GM18861 (cell line): ENCODE measurements around the gene ANO1.
"Not testable (repeated sequence)": the region's sequence is repeated elsewhere in the genome, so short reads cannot be mapped to it uniquely, and the experiment has no call there.

ENCODE experiments used
- ATAC-seq: cut with Tn5 transposase; IDR thresholded peaks from one replicate; pipeline ENCODE4 v1.9.1; 2021; ENCODE audit not compliant: unreplicated experiment

The ANO1 gene

GRCh38 chr11:70184396-70184795, 106.3 kb downstream of the ANO1 start:
- no peak for ATAC-seq

- no peak for ATAC-seq
Measured at GRCh38 chr11:70185348-70186055, 107.4 kb downstream of the ANO1 start.

- no peak for ATAC-seq
Measured at GRCh38 chr11:70186420-70186819, 108.3 kb downstream of the ANO1 start.

GRCh38 chr11:70186936-70187335, 108.8 kb downstream of the ANO1 start:
- no peak for ATAC-seq

- no peak for ATAC-seq
Measured at GRCh38 chr11:70187771-70188170, 109.7 kb downstream of the ANO1 start.

- no peak for ATAC-seq
Measured at GRCh38 chr11:70189622-70190021, 111.5 kb downstream of the ANO1 start.

- ATAC-seq: no peak
Measured at GRCh38 chr11:70191495-70192140, 113.5 kb downstream of the ANO1 start.

GRCh38 chr11:70192666-70193410, 114.7 kb downstream of the ANO1 start:
- no peak for ATAC-seq

- ATAC-seq: no peak
Measured at GRCh38 chr11:70193411-70194292, 115.5 kb downstream of the ANO1 start.

GRCh38 chr11:70194792-70195791, 117.0 kb downstream of the ANO1 start:
- ATAC-seq: no peak

GRCh38 chr11:70200212-70200844, 122.2 kb downstream of the ANO1 start:
- ATAC-seq: no peak

GRCh38 chr11:70201047-70201446, 122.9 kb downstream of the ANO1 start:
- ATAC-seq: not testable (repeated sequence)

- no peak for ATAC-seq
Measured at GRCh38 chr11:70201882-70202861, 124.1 kb downstream of the ANO1 start.

- ATAC-seq: peak; percentile 68
Measured at GRCh38 chr11:70202920-70203750, 125.0 kb downstream of the ANO1 start, which contains the start of gene FADD. Gene FADD, plus strand, starts transcription at chr11:70203296. Its CDS starts 164 bp downstream, at chr11:70203460.

- peak; percentile 5 for ATAC-seq
Measured at GRCh38 chr11:70203751-70204465, 125.8 kb downstream of the ANO1 start.

GRCh38 chr11:70204466-70204799, 126.3 kb downstream of the ANO1 start:
- no peak for ATAC-seq
